Measurements from ENCODE around the gene ZDHHC14.

DNA sequence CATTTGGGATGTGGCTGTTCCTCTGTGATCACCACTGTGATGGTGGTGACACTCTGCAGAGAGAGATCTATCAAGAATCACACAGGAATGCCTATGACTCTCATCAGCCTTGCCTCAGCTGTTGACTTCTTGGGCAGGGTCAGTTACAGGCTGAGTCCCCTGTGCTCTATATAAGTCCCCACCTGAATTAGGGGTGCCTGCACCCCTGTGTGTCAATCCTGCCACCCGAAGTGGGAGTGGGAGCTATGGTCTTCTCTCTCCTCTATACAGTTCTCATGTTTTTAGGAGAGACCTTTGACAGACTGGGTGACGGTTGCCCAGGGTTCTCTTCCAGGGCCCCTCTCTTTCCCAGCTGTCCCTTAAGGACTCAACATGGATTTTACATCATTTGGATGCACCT is 173.8 kb downstream of the ZDHHC14 start:
- no peak for TF ChIP-seq YY1 (IDR thresholded peaks at IDR 0.05; ENCODE audit: insufficient read depth, insufficient read length)
- no peak for TF ChIP-seq ZNF274 (IDR thresholded peaks at IDR 0.05; ENCODE audit: low read depth, low read length)
